Activated naive CD8-positive, alpha-beta T cell treated with anti-CD3 and anti-CD28 coated beads, Interleukin-2, amount 10 ng/mL, durations not matched to agents 7 days and 5 days (primary cell): ENCODE data around the gene HIRA. TPM values are rescaled to one million over a fixed set of nuclear protein-coding genes. Genes with fewer than 3 reads are reported as not detected.

Experiments used
- ATAC-seq: fragments of 150-1000 bp; cut with Tn5 transposase; one replicate; pipeline ENCODE4 v1.10.0; 2021; ENCODE audit warnings: low read depth, moderate library complexity
- POLR2A ChIA-PET: fragments of 350-600 bp; sonication (Branson Sonifier 250); formaldehyde crosslinking; loops from one replicate; lab custom pipeline; 2021; ENCODE audit warnings: antibody characterized with exemption; lab: Charles Lee
- DNase-seq: peaks from one replicate; pipeline ENCODE4 v3.0.0; 2021
- H3K27ac Mint-ChIP-seq: one replicate; pipeline ENCODE4 v1.8.0; 2022; ENCODE audit warnings: mild to moderate bottlenecking, mixed read lengths
- H3K27me3 Mint-ChIP-seq: one replicate; pipeline ENCODE4 v1.8.0; 2022; ENCODE audit warnings: mild to moderate bottlenecking, moderate library complexity, mixed read lengths
- H3K36me3 Mint-ChIP-seq: one replicate; pipeline ENCODE4 v1.8.0; 2021; ENCODE audit warnings: mild to moderate bottlenecking, mixed read lengths
- H3K4me1 Mint-ChIP-seq: one replicate; pipeline ENCODE4 v1.8.0; 2021; ENCODE audit warnings: mixed read lengths
- H3K4me3 Mint-ChIP-seq: one replicate; pipeline ENCODE4 v1.8.0; 2022; ENCODE audit warnings: mild to moderate bottlenecking, moderate library complexity, mixed read lengths
- H3K9me3 Mint-ChIP-seq: one replicate; pipeline ENCODE4 v1.8.0; 2021; ENCODE audit warnings: mixed read lengths
- total RNA-seq, 2 experiments: library from RNA; stranded (reverse); gene quantifications; one replicate each; pipeline ENCODE4 v1.2.3, GENCODE V29; 2021

HIRA gene
- total RNA-seq, 2 experiments from 2014 or later, result 37.8 to 42.7 TPM

DNA sequence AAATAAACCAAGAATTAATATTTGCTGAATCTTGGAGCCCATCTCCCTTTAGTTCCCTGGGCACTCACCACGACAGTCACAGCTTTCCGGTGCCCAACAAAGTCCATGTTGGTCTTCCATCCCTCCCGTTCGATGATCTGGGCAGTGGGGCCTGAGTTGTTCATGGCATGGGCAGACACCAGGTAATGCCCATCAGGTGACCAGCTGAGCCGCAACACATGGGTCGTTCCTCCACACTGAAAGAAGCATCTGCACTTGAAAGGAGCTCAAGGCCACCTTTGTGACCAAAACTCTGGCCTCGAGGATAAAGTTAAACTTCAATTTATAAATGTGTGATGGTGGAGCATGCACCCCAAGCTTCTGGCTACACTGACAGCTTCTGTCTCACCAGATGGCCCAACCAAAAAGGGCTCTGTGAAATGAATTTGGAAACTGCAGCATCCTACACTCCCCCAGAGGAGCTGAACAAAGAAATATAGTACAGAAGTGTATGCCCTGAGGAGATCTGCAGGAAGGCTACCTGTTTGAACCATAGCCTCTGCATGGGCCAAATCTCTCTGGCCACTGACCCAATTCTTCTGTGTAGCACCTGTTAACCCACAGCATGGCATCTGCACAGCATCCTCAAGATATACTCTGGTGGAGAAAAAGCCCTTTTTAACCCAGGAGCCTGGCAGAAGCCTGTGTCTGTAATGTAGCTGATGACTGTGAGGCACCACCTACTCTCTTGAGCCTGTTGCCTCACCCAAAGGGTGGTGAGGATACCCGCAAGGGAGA is 37.1 kb downstream of the HIRA start:
- Mint-ChIP-seq H3K4me1 (no peaks in the 10 kb centered on the region), H3K27ac (no peak overlapping the region), H3K36me3 (peaks cover 12% of the 10 kb centered on the region), H3K9me3 (no peaks in the 10 kb centered on the region), H3K27me3 (no peaks in the 10 kb centered on the region), H3K4me3 (no peak overlapping the region)
- DNase-seq (no peak), ATAC-seq (no peak)
- POLR2A ChIA-PET, result no interaction called here

DNA sequence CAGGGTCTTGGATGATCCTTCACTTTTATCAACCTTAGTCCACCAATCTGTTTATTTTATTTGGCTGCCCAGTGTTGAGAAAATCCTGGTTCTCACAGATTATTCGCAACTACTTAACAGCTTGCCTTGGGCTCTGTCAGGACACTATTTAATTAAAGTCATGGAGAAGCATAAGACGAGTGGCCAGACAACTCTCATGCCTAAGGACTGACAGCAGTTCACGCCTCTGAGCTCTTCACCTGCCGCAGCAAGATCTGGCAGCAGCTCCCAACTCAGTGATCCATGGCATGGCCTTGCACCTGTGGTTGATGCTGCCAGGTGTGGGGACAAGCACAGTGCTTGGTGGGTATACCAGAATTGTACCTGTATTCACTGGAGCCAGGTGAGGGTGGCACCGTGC is 37.8 kb downstream of the HIRA start:
- Mint-ChIP-seq H3K36me3 (peaks cover 13% of the 10 kb centered on the region), H3K4me1 (no peaks in the 10 kb centered on the region), H3K27ac (no peak overlapping the region), H3K9me3 (no peaks in the 10 kb centered on the region), H3K27me3 (no peaks in the 10 kb centered on the region), H3K4me3 (no peak overlapping the region)
- ATAC-seq, result no peak
- POLR2A ChIA-PET, result no interaction called here
- DNase-seq, result no peak

DNA sequence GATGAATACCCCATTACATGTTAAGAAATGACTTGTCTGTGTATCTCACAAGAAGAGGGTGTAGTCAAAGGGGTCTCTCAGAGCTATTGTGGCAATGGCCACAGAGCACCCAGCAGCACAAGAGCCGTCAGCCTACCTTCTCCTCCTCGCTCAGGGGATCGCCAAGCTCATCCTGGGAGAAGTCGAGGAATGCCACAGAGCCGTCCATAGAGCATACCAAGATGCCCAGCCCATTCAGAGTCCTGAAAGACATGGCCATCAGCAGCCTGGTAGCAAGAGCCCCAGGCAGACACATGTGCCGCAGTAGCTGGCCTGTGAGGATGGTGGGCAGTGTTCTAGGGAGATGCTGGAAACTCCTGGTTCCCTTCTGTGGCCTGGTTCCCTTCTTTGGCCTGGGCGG is 44.0 kb downstream of the HIRA start:
- Mint-ChIP-seq H3K4me3 (no peak overlapping the region), H3K9me3 (no peaks in the 10 kb centered on the region), H3K4me1 (no peaks in the 10 kb centered on the region), H3K27me3 (no peaks in the 10 kb centered on the region), H3K36me3 (peaks cover 20% of the 10 kb centered on the region), H3K27ac (no peak overlapping the region)
- DNase-seq (no peak), ATAC-seq (no peak)
- POLR2A ChIA-PET, result no interaction called here

DNA sequence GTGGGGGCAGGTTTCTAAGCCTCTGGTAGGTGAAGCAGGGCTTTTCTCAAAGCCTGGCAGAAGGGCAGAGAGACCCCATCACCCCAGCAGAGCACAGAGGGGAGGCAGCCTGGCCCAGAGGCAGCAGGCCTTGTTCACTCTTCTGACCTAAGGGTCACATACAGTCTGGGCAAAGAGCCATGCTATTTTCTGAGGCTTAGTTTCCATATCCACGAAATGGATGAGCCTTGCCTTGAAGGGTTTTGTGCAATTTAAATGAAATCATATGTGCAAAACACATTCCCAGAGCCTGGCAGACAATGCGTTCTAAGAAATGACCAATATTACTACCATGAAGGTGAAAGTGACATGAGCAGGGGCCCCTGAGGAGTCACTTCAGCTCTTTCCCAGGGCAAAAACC is 44.5 kb downstream of the HIRA start:
- H3K36me3 Mint-ChIP-seq, result peaks cover 23% of the 10 kb centered on the region
- no peaks in the 10 kb centered on the region for H3K27me3 Mint-ChIP-seq
- no peaks in the 10 kb centered on the region for H3K9me3 Mint-ChIP-seq
- no peak for ATAC-seq
- POLR2A ChIA-PET, result no interaction called here
- H3K27ac Mint-ChIP-seq, result no peak overlapping the region
- H3K4me3 Mint-ChIP-seq, result no peak overlapping the region
- DNase-seq, result no peak
- no peaks in the 10 kb centered on the region for H3K4me1 Mint-ChIP-seq

DNA sequence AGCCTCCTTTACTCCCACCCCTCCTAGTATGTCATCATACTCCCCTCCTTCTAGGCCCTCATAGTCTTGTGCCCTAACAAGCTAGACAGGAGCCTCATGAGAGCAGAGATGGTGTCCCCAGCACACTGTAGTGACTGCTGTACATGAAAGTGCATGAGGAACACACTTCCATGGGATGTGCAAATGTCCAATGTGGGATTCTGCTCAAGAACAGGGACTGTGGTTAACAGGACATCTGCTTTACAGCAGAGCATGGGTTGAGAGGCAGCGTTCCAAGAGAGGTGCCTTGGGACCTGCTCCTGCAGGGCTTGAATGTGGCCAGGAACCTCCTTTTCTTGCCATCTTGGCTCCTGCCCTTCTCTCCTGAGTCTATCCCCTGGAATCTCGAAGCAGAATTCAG is 45.3 kb downstream of the HIRA start:
- POLR2A ChIA-PET, result no interaction called here
- DNase-seq (no peak), ATAC-seq (no peak)
- no peaks in the 10 kb centered on the region for H3K4me1 Mint-ChIP-seq
- H3K4me3 Mint-ChIP-seq, result no peak overlapping the region
- no peaks in the 10 kb centered on the region for H3K9me3 Mint-ChIP-seq
- H3K27ac Mint-ChIP-seq, result no peak overlapping the region
- H3K27me3 Mint-ChIP-seq, result no peaks in the 10 kb centered on the region
- peaks cover 22% of the 10 kb centered on the region for H3K36me3 Mint-ChIP-seq

DNA sequence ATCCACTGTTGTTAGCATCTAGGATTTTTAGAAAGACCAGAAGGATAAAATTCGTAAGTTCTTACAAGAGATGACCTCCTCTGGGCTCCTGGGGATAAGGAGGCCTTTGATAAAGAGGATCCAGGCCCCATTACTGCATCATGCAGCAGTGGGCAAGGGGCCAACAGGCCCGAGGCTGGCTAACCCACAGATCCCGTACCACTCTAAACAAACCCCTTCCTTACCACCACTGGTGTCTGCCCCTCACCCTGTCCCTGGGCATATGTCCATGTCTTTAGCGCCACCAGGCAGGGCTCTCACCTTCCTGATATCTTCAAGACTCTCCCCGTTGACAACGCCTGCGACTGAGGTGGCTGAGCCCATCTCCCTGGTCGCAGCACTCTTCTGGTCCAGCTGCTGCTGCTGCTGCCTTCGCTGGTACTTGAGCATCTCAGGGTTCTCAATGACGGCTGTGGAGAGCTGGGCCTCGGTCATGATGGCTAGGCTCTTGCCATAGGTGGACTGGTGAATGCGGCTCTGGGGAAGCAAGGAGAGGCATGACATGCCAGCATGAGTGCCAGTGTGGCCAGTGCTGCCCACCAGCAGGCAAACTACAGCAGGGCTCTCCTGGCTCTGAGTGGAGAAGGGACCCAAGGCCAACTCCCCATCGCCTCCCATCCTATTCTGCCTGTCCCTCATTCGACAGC is 46.2 kb downstream of the HIRA start:
- no peaks in the 10 kb centered on the region for H3K27me3 Mint-ChIP-seq
- no peaks in the 10 kb centered on the region for H3K4me1 Mint-ChIP-seq
- H3K36me3 Mint-ChIP-seq, result peaks cover 24% of the 10 kb centered on the region
- no peaks in the 10 kb centered on the region for H3K9me3 Mint-ChIP-seq
- H3K27ac Mint-ChIP-seq, result no peak overlapping the region
- no peak for DNase-seq
- no peak overlapping the region for H3K4me3 Mint-ChIP-seq
- ATAC-seq, result no peak
- POLR2A ChIA-PET, result no interaction called here

DNA sequence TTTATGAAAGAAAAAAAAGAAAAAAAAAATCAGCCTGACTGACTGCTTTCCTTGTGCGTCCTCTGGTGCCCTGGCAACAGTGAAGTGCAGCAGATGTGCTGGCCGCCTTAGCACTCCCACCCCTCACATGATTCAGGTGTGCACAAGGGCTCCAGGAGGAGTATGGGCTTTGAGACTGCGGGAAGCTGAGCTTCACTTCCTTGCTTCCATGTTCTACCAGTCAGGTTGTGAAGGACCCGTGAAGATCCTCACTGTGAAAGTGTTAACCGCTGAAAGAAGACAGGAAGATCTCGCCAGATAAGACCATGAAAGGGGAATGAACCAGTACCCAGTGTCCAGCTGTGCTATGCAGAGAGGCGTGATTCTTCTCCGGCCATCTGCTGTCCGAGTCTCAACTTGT is 48.2 kb downstream of the HIRA start:
- POLR2A ChIA-PET, result no interaction called here
- Mint-ChIP-seq H3K4me1 (no peaks in the 10 kb centered on the region), H3K9me3 (no peaks in the 10 kb centered on the region), H3K36me3 (peaks cover 20% of the 10 kb centered on the region), H3K4me3 (no peak overlapping the region), H3K27me3 (no peaks in the 10 kb centered on the region), H3K27ac (no peak overlapping the region)
- DNase-seq (no peak), ATAC-seq (no peak)

DNA sequence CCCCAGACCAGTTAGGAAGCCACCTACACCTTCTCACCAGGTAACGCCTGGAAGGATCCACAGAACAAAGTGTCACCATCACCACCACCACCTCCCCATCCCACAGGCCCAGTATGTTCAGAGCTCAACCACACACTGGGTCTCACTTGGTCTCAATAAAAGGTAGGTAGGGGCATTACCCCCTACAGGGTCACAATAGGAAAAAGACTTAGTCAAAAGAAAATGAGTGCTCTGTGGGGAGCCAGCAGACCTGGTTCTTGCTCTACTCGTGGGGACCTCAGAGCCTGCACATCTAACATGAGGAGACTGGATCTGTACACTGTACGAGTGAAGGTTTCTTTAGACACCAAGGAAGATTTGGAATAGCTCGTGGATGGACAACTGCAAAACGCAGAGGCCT is 49.3 kb downstream of the HIRA start:
- H3K27ac Mint-ChIP-seq, result no peak overlapping the region
- H3K4me1 Mint-ChIP-seq, result no peaks in the 10 kb centered on the region
- ATAC-seq (no peak), DNase-seq (no peak)
- POLR2A ChIA-PET, result no interaction called here
- H3K36me3 Mint-ChIP-seq, result peaks cover 20% of the 10 kb centered on the region
- no peaks in the 10 kb centered on the region for H3K27me3 Mint-ChIP-seq
- H3K4me3 Mint-ChIP-seq, result no peak overlapping the region
- no peaks in the 10 kb centered on the region for H3K9me3 Mint-ChIP-seq

DNA sequence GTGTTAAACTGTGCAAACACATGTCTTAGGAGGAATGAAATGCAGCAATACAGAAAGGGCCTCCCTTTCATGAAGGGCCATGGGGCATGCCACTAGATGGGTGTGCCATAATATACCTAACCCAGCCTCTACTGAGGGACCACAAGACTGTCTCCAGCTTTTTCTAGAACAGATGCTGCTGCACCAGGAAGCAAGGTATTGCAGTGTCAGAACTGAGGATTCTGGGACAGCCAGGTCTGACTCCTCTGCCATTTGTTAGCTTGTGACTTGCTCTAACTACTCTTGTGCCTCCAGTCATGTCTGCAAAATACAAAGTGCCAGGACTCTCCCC is 53.2 kb downstream of the HIRA start:
- H3K27ac Mint-ChIP-seq, result no peak overlapping the region
- H3K4me1 Mint-ChIP-seq, result no peaks in the 10 kb centered on the region
- H3K9me3 Mint-ChIP-seq, result no peaks in the 10 kb centered on the region
- no peak overlapping the region for H3K4me3 Mint-ChIP-seq
- peaks cover 21% of the 10 kb centered on the region for H3K36me3 Mint-ChIP-seq
- POLR2A ChIA-PET, result no interaction called here
- DNase-seq (no peak), ATAC-seq (no peak)
- no peaks in the 10 kb centered on the region for H3K27me3 Mint-ChIP-seq

DNA sequence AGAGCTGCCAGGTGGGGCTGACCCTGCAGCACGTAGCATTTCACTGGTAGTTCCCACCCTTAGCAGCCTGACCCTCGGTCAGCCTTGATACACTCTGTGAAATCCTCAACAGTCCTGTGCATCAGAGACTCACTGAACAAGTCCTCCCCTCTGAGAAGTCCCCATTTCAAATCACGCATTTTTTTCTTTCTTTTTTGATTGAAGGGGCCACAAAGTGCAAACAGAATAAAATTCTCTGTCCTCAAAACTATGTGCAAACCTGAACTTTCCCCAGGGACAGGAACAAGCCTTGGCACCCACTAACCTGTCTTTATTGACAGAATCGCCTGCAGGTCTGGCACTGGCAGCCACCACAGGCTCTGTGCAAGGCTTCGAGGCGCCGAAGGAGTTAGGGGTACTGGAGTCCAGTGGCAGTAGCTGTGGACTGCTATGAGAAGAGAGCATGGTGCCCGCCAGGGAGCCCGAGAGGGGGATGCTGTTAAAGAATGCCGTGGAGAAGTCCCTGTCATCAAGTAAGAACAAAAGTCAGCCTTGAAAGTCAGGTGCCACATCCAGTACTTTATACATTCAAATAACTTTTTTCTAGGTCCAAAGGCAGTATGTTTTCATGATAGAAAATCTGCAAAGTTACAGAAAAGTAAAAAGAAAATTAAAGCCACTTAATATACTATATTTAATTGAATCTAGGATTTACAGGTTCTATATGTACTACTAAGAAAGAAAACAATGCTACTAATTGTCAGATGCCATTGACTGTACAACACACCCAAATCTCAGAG is 53.8 kb downstream of the HIRA start:
- no peak overlapping the region for H3K4me3 Mint-ChIP-seq
- ATAC-seq (no peak), DNase-seq (no peak)
- no peaks in the 10 kb centered on the region for H3K27me3 Mint-ChIP-seq
- POLR2A ChIA-PET, result no interaction called here
- H3K36me3 Mint-ChIP-seq, result peaks cover 19% of the 10 kb centered on the region
- no peaks in the 10 kb centered on the region for H3K9me3 Mint-ChIP-seq
- H3K27ac Mint-ChIP-seq, result no peak overlapping the region
- H3K4me1 Mint-ChIP-seq, result no peaks in the 10 kb centered on the region

DNA sequence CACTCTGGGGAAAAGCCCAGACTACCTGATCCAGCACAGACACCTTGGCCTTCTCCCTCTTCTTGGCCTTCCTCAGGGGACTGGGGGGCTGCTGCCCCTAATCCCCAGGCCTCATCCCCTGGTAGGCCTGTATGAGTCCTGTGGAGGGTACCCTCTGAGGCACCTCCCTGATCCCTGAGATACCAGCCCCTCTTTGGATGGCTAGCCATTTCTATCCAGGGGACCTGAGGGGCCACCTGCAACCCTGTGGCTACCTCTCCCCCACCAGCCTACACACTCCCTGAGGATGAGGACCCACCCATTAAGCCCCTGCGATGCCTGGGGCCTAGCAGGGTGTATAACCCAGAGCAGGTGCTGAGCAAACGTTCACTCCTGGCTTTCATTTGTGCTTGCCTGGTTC is 54.6 kb downstream of the HIRA start:
- no peaks in the 10 kb centered on the region for H3K4me1 Mint-ChIP-seq
- POLR2A ChIA-PET, result no interaction called here
- no peak overlapping the region for H3K4me3 Mint-ChIP-seq
- ATAC-seq (no peak), DNase-seq (no peak)
- no peaks in the 10 kb centered on the region for H3K9me3 Mint-ChIP-seq
- H3K27ac Mint-ChIP-seq, result no peak overlapping the region
- H3K27me3 Mint-ChIP-seq, result no peaks in the 10 kb centered on the region
- peaks cover 14% of the 10 kb centered on the region for H3K36me3 Mint-ChIP-seq

DNA sequence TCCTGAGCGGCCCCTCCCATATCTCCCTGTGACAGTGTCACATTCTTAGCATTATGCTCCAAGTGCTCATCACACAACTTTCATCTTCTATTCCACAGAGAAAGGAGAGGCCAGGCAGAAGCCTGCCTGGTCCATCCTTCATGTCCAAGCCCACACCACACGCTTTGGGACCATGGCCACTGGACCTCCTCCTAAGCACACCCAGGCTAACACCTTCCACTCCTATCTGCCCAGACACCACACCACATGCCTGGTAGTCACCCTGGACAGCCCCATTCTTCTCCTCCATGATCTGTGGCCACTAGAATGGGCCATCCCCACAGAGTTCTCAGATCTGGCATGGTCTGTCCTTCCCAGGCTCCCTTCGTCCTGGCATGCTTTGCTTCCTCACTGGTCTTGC is 55.3 kb downstream of the HIRA start:
- H3K36me3 Mint-ChIP-seq, result peaks cover 20% of the 10 kb centered on the region
- no peak overlapping the region for H3K4me3 Mint-ChIP-seq
- H3K9me3 Mint-ChIP-seq, result no peaks in the 10 kb centered on the region
- DNase-seq (no peak), ATAC-seq (no peak)
- POLR2A ChIA-PET, result no interaction called here
- no peaks in the 10 kb centered on the region for H3K4me1 Mint-ChIP-seq
- H3K27ac Mint-ChIP-seq, result peak overlapping the region; percentile 27
- no peaks in the 10 kb centered on the region for H3K27me3 Mint-ChIP-seq

DNA sequence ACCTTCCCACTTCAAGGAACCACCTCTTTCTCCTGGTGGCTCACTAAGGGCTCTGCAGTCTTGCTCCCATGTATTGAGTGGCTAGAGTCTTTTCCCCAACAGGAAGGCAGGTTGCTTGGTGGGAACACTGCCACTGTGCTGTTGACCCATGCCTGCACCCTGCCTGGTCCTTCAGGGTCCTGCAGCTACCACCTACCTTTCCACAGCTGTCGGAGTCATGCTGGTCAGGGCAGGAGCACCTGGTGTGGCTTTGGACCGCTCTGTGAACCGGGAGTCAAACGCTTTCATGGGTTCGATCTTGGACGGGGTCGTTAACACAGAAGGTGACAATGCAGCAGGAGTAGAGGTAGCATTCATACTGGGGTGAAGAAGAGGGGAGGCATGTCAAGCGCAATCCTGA is 56.1 kb downstream of the HIRA start:
- ATAC-seq (no peak), DNase-seq (no peak)
- POLR2A ChIA-PET, result no interaction called here
- Mint-ChIP-seq H3K4me3 (no peak overlapping the region), H3K4me1 (no peaks in the 10 kb centered on the region), H3K27ac (no peak overlapping the region), H3K27me3 (no peaks in the 10 kb centered on the region), H3K36me3 (peaks cover 18% of the 10 kb centered on the region), H3K9me3 (no peaks in the 10 kb centered on the region)

DNA sequence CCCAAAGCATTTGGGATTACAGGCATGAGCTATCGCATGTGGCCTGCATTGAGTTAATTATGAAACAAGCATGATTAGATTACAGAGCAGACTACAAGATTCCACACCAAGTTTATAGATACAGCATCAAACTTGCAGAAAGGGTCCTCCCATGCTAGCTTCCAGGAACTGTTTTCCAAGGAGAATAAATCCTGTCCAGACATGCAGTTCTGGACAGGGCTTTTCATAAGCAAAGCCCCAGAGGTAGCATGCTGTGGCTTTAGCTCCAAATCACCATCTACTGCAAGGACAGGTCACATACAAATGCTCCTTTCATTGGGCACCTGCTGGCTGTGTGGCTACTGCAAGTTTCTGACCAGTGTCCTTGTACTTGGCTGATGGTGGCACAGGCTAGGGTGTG is 57.1 kb downstream of the HIRA start:
- Mint-ChIP-seq H3K4me3 (no peak overlapping the region), H3K27ac (no peak overlapping the region), H3K36me3 (peaks cover 18% of the 10 kb centered on the region), H3K27me3 (no peaks in the 10 kb centered on the region), H3K9me3 (no peaks in the 10 kb centered on the region), H3K4me1 (no peaks in the 10 kb centered on the region)
- ATAC-seq (no peak), DNase-seq (no peak)
- POLR2A ChIA-PET, result no interaction called here
